Left renal pelvis (tissue), 4 donors: ENCODE measurements around the gene LMAN2L. TPM values are rescaled to one million over a fixed set of nuclear protein-coding genes. Genes with fewer than 3 reads are reported as not detected.

ENCODE experiments used
- DNase-seq, 4 donors: peaks; one replicate each; pipeline ENCODE4 v3.0.0-alpha.2; 2013; ENCODE audit warnings: low read depth in 4 of 4, low spot score in 3 of 4
- polyA plus RNA-seq, 4 donors: library from polyadenylated mRNA; unstranded; fragments of 120-200 nt; gene quantifications; one replicate each; pipeline ENCODE4 v1.2.1, GENCODE V29; 2013; ENCODE audit not compliant: insufficient read length in 4 of 4

Gene LMAN2L
- polyA plus RNA-seq, 4 donors: 35.9 to 53.4 (median 49.7) TPM

- DNase-seq: no peak
Measured at GRCh38 chr2:96716388-96716787, 23.5 kb downstream of the LMAN2L start.

GRCh38 chr2:96715658-96716057 is 24.2 kb downstream of the LMAN2L start:
- no peak for DNase-seq

- no peak for DNase-seq
Measured at GRCh38 chr2:96710985-96711384, 28.9 kb downstream of the LMAN2L start.

- no peak for DNase-seq
Measured at GRCh38 chr2:96703021-96703751, 36.7 kb downstream of the LMAN2L start.

- DNase-seq: no peak
Measured at GRCh38 chr2:96702098-96702785, 37.6 kb downstream of the LMAN2L start.

GRCh38 chr2:96701636-96702035 is 38.2 kb downstream of the LMAN2L start:
- DNase-seq: no peak

- DNase-seq: no peak
Measured at GRCh38 chr2:96700086-96700485, 39.8 kb downstream of the LMAN2L start.

- no peak for DNase-seq
Measured at GRCh38 chr2:96699621-96700020, 40.2 kb downstream of the LMAN2L start.

- no peak for DNase-seq
Measured at GRCh38 chr2:96699021-96699420, 40.8 kb downstream of the LMAN2L start.

GRCh38 chr2:96698221-96698861 is 41.5 kb downstream of the LMAN2L start:
- DNase-seq: no peak

GRCh38 chr2:96697476-96697875 is 42.4 kb downstream of the LMAN2L start:
- no peak for DNase-seq

- DNase-seq: no peak
Measured at GRCh38 chr2:96695602-96696001, 44.3 kb downstream of the LMAN2L start.

- DNase-seq: no peak
Measured at GRCh38 chr2:96694816-96695455, 44.9 kb downstream of the LMAN2L start.

GRCh38 chr2:96694279-96694678 is 45.6 kb downstream of the LMAN2L start:
- no peak for DNase-seq

- no peak for DNase-seq
Measured at GRCh38 chr2:96693286-96694200, 46.3 kb downstream of the LMAN2L start.

- no peak for DNase-seq
Measured at GRCh38 chr2:96692094-96692971, 47.5 kb downstream of the LMAN2L start.

- no peak for DNase-seq
Measured at GRCh38 chr2:96691022-96691612, 48.7 kb downstream of the LMAN2L start.

GRCh38 chr2:96690306-96691021 is 49.4 kb downstream of the LMAN2L start:
- no peak for DNase-seq
